Panc1 (cell line): ENCODE measurements around the gene MRPS9. TPM values are rescaled to one million over a fixed set of nuclear protein-coding genes. Genes with fewer than 3 reads are reported as not detected.

ENCODE experiments used
- ATAC-seq: fragments of 200-7000 bp; cut with Tn5 transposase; 2 replicates; pipeline ENCODE4 v1.9.1; 2020; ENCODE audit warnings: mild to moderate bottlenecking, moderate library complexity
- BruUV-seq: library from RNA; stranded (reverse); fragments of 400-500 nt; replicated peaks from 2 replicates; lab custom pipeline; 2021; lab: Mats Ljungman, UMichigan
- CTCF ChIA-PET: fragments of 300-600 bp; sonication (Branson Sonifier 250); formaldehyde crosslinking; loops from one replicate; lab custom pipeline; 2022; ENCODE audit warnings: antibody characterized with exemption; lab: Charles Lee
- POLR2A ChIA-PET: fragments of 300-600 bp; sonication (Branson Sonifier 250); formaldehyde crosslinking; loops from one replicate; lab custom pipeline; 2022; ENCODE audit warnings: antibody characterized with exemption; lab: Charles Lee
- DNase-seq: peaks from one replicate; pipeline ENCODE4 v3.0.0-alpha.2; 2010; ENCODE audit warnings: low read depth, low spot score
- H3K27ac ChIP-seq: 2 replicates; pipeline ENCODE4 v1.5.1; 2011; ENCODE audit warnings: mild to moderate bottlenecking, low read length, inconsistent platforms
- H3K27me3 ChIP-seq: fragments of 200-500 bp; sonication (Bioruptor generic); 2 replicates; pipeline ENCODE4 v1.6.0; 2014; ENCODE audit warnings: low read length, inconsistent platforms; ENCODE audit not compliant: control insufficient read depth, insufficient read depth
- H3K36me3 ChIP-seq: fragments of 200-500 bp; sonication (Bioruptor generic); 2 replicates; pipeline ENCODE4 v1.5.1; 2014; ENCODE audit warnings: inconsistent platforms, mild to moderate bottlenecking, low read length, moderate library complexity; ENCODE audit not compliant: control insufficient read depth, insufficient read depth
- H3K4me1 ChIP-seq: 2 replicates; pipeline ENCODE4 v1.5.1; 2011; ENCODE audit warnings: inconsistent platforms, mild to moderate bottlenecking, low read length, moderate library complexity; ENCODE audit not compliant: control insufficient read depth, insufficient read depth
- H3K4me3 ChIP-seq, 2 experiments: 2 replicates each; pipeline ENCODE4 v1.5.1; 2011 to 2012; ENCODE audit warnings: low read depth in 2 of 2, low read length in 2 of 2, mild to moderate bottlenecking in 2 of 2, inconsistent platforms in 1 of 2, moderate library complexity in 1 of 2
- H3K9me3 ChIP-seq: fragments of 200-500 bp; sonication (Bioruptor generic); 2 replicates; pipeline ENCODE4 v1.5.1; 2014; ENCODE audit warnings: low read depth, mild to moderate bottlenecking, inconsistent platforms, low read length, moderate library complexity; ENCODE audit not compliant: control insufficient read depth, insufficient read depth
- POLR2AphosphoS5 ChIP-seq: IDR thresholded peaks from 2 replicates; pipeline ENCODE4 v1.6.1; 2012; ENCODE audit warnings: mild to moderate bottlenecking, low read depth, low read length, moderate library complexity
- SIN3A ChIP-seq: IDR thresholded peaks from 2 replicates; pipeline ENCODE4 v1.6.1; 2012; ENCODE audit warnings: low read depth, mild to moderate bottlenecking, low read length, moderate library complexity, borderline replicate concordance; ENCODE audit not compliant: insufficient read depth
- TCF7L2 ChIP-seq: IDR thresholded peaks from 2 replicates; pipeline ENCODE4 v1.6.1; 2011; ENCODE audit warnings: mild to moderate bottlenecking, low read depth, low read length, inconsistent platforms
- in situ Hi-C: cut with HindIII; loops from 2 replicates; pipeline ENCODE4 v1.10.0; 2016; ENCODE audit warnings: low sequenced_read_pairs, low pct_unique_long_range_greater_than_20kb
- intact Hi-C: fragments of 100-400 bp; cut with micrococcal nuclease; formaldehyde crosslinking; loops from one replicate; pipeline ENCODE4 v1.10.0; 2022; ENCODE audit not compliant: unreplicated experiment
- total RNA-seq: library from RNA; stranded (reverse); gene quantifications from one replicate; pipeline ENCODE4 v1.2.1, GENCODE V29; 2021; ENCODE audit not compliant: unreplicated experiment
- TF ChIP-seq, protein P1 (sequence below): fragments of 450-650 bp; IDR thresholded peaks from 2 replicates; pipeline ENCODE4 v1.5.1; 2017; ENCODE audit warnings: mild to moderate bottlenecking
- TF ChIP-seq, protein P2 (sequence below), 2 experiments: IDR thresholded peaks; 2 replicates each; pipeline ENCODE4 v1.6.1; 2011 to 2012; ENCODE audit warnings: low read depth in 2 of 2, control low read depth in 1 of 2, low read length in 1 of 2, mild to moderate bottlenecking in 1 of 2, moderate library complexity in 1 of 2; ENCODE audit not compliant: insufficient read depth in 1 of 2

Gene MRPS9
- total RNA-seq, 1 experiment from 2014 or later, result 27.4 TPM

DNA sequence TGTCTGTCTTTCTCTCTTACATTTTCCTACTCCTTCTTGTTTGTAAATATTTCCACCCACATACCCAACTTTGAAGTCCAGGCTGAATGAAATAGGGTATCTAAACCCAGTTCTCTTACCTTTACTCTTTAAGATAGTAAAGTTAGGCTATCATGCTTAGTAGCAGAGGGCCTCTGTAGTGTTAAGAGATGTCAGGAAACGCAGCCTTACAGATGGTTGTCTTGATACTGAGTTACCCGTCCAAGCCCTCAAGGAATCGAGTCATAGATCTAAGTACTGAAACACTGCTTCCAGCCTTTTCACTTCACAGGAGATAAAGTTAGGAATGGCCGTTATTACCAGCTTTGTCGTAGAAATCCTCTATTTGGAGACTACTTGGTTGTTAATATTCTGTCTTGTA lies 24.3 kb downstream of the MRPS9 start:
- ATAC-seq (no peak), DNase-seq (no peak)
- intact Hi-C loops (no loop called here), in situ Hi-C loops (no loop called here)
- H3K4me1 ChIP-seq, result peaks cover 2% of the 10 kb centered on the region; the same call in 1 of the 2 replicates
- H3K27ac ChIP-seq, result no peak overlapping the region
- no TSS peak for BruUV-seq
- H3K4me3 ChIP-seq, result no peak overlapping the region
- H3K36me3 ChIP-seq, result no peaks in the 10 kb centered on the region
- no peaks in the 10 kb centered on the region for H3K27me3 ChIP-seq
- ChIA-PET POLR2A (no interaction called here), CTCF (no interaction called here)
- TF ChIP-seq SIN3A (no peak), TCF7L2 (no peak), POLR2AphosphoS5 (no peak)
- TF ChIP-seq, protein P1, sequence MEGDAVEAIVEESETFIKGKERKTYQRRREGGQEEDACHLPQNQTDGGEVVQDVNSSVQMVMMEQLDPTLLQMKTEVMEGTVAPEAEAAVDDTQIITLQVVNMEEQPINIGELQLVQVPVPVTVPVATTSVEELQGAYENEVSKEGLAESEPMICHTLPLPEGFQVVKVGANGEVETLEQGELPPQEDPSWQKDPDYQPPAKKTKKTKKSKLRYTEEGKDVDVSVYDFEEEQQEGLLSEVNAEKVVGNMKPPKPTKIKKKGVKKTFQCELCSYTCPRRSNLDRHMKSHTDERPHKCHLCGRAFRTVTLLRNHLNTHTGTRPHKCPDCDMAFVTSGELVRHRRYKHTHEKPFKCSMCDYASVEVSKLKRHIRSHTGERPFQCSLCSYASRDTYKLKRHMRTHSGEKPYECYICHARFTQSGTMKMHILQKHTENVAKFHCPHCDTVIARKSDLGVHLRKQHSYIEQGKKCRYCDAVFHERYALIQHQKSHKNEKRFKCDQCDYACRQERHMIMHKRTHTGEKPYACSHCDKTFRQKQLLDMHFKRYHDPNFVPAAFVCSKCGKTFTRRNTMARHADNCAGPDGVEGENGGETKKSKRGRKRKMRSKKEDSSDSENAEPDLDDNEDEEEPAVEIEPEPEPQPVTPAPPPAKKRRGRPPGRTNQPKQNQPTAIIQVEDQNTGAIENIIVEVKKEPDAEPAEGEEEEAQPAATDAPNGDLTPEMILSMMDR, result no peak
- TF ChIP-seq, protein P2, sequence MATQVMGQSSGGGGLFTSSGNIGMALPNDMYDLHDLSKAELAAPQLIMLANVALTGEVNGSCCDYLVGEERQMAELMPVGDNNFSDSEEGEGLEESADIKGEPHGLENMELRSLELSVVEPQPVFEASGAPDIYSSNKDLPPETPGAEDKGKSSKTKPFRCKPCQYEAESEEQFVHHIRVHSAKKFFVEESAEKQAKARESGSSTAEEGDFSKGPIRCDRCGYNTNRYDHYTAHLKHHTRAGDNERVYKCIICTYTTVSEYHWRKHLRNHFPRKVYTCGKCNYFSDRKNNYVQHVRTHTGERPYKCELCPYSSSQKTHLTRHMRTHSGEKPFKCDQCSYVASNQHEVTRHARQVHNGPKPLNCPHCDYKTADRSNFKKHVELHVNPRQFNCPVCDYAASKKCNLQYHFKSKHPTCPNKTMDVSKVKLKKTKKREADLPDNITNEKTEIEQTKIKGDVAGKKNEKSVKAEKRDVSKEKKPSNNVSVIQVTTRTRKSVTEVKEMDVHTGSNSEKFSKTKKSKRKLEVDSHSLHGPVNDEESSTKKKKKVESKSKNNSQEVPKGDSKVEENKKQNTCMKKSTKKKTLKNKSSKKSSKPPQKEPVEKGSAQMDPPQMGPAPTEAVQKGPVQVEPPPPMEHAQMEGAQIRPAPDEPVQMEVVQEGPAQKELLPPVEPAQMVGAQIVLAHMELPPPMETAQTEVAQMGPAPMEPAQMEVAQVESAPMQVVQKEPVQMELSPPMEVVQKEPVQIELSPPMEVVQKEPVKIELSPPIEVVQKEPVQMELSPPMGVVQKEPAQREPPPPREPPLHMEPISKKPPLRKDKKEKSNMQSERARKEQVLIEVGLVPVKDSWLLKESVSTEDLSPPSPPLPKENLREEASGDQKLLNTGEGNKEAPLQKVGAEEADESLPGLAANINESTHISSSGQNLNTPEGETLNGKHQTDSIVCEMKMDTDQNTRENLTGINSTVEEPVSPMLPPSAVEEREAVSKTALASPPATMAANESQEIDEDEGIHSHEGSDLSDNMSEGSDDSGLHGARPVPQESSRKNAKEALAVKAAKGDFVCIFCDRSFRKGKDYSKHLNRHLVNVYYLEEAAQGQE (IDR thresholded peaks at IDR 0.05; ENCODE audit: insufficient read depth in 1 of 2, low read depth in 2 of 2, low read length in 1 of 2), result no peak
- no peaks in the 10 kb centered on the region for H3K9me3 ChIP-seq

DNA sequence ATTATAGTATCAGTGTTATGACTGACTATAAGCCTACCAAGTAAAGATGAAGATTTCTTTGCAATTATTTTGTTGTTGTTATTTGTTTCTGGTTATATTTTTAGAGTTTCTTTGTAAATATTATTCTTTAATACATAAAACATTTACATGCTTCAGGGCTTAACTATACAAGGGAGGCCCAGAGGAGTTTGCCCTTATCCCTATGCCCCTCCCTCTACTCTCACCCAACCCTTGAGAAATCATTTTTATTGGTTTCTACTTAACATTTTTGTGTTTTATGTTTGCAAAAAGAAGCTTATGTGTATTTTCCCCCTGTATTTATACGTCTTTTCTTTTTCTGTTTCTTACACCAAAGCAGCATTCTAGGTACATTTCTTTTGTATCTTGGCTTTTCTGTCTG lies 30.5 kb downstream of the MRPS9 start:
- intact Hi-C loops, result no loop called here
- CTCF ChIA-PET, result no interaction called here
- POLR2A ChIA-PET, result interaction anchor here (0.7 kb wide), 1 partner anchor 200 kb away, joined by 7 read pairs; no protein-coding TSS in a partner anchor

More for the DNA sequence above, 30.5 kb downstream of the MRPS9 start:
- no peaks in the 10 kb centered on the region for H3K27me3 ChIP-seq
- in situ Hi-C loops, result no loop called here
- H3K4me3 ChIP-seq, result no peak overlapping the region
- DNase-seq, result no peak
- ATAC-seq, result no peak
- H3K27ac ChIP-seq, result no peak overlapping the region
- H3K9me3 ChIP-seq, result no peaks in the 10 kb centered on the region
- H3K4me1 ChIP-seq, result no peaks in the 10 kb centered on the region
- no peak for TF ChIP-seq TCF7L2
- TF ChIP-seq POLR2AphosphoS5, result no peak
- TF ChIP-seq, protein P1, result no peak
- TF ChIP-seq SIN3A, result no peak
- TF ChIP-seq, protein P2 (IDR thresholded peaks at IDR 0.05; ENCODE audit: insufficient read depth in 1 of 2, low read depth in 2 of 2, low read length in 1 of 2), result no peak
- no TSS peak for BruUV-seq
- H3K36me3 ChIP-seq, result no peaks in the 10 kb centered on the region
